ENCODE results near the gene HEBP1. TPM values are rescaled to one million over a fixed set of nuclear protein-coding genes. Genes with fewer than 3 reads are reported as not detected.
A peak's percentile ranks its signal among the peaks of the same experiment; 100 is the strongest.

The HEBP1 gene
- total and polyA plus RNA-seq, 7 experiments from 2014 or later = 10.9 to 47.7 (median 16.4) TPM

- intact Hi-C loops (cut with micrococcal nuclease) = no loop called here
- Histone ChIP-seq H3K27me3 (ENCODE audit: control insufficient read depth in 2 of 2, insufficient read depth in 2 of 2, low read length in 2 of 2) (no peaks in the 10 kb centered on the region), H3K4me3 (ENCODE audit: low read length) (no peak overlapping the region), H3K9me3 (ENCODE audit: control insufficient read depth in 2 of 3, low read length in 3 of 3) (peaks cover 0 to 13% (median 0%) of the 10 kb centered on the region in 3 experiments), H3K4me1 (ENCODE audit: control insufficient read depth in 2 of 2, insufficient read depth in 2 of 2, low read length in 2 of 2) (no peaks in the 10 kb centered on the region), H3K36me3 (ENCODE audit: control insufficient read depth in 2 of 3, insufficient read depth in 3 of 3, low read length in 3 of 3) (peaks cover 0 to 28% (median 0%) of the 10 kb centered on the region in 3 experiments), H3K27ac (ENCODE audit: low read depth, low read length) (no peak overlapping the region)
- no peak for ATAC-seq
- Mint-ChIP-seq H3K4me1 (peaks cover 0 to 3% (median 0%) of the 10 kb centered on the region in 7 donors), H3K4me3 (no peak overlapping the region), H3K27ac (no peak overlapping the region), H3K9me3 (peaks cover 9 to 32% (median 20%) of the 10 kb centered on the region in 11 donors), H3K36me3 (peaks cover 30 to 72% (median 52%) of the 10 kb centered on the region in 5 donors), H3K27me3 (no peaks in the 10 kb centered on the region)
- no peak for DNase-seq
- CTCF ChIA-PET = no interaction called here
- POLR2A ChIA-PET = no interaction called here
These were observed 27.0 kb downstream of the HEBP1 start for GRCh38 chr12:12973019-12973418.

- intact Hi-C loops (cut with micrococcal nuclease) = no loop called here
- no peaks in the 10 kb centered on the region for H3K9me3 ChIP-seq (ENCODE audit: control insufficient read depth in 2 of 3, low read length in 3 of 3)
- ChIA-PET CTCF (no interaction called here), POLR2A (no interaction called here)
- no peaks in the 10 kb centered on the region for H3K4me1 ChIP-seq (ENCODE audit: control insufficient read depth in 2 of 2, insufficient read depth in 2 of 2, low read length in 2 of 2)
- H3K36me3 ChIP-seq (ENCODE audit: control insufficient read depth in 2 of 3, insufficient read depth in 3 of 3, low read length in 3 of 3) = no peaks in the 10 kb centered on the region
- no peak for DNase-seq
- no peak overlapping the region for H3K27ac ChIP-seq (ENCODE audit: low read depth, low read length)
- Mint-ChIP-seq H3K36me3 (peaks cover 8 to 32% (median 12%) of the 10 kb centered on the region in 5 donors), H3K9me3 (peaks cover 0 to 8% (median 0%) of the 10 kb centered on the region in 11 donors), H3K4me3 (no peak overlapping the region), H3K4me1 (peaks cover 0 to 11% (median 0%) of the 10 kb centered on the region in 7 donors), H3K27me3 (no peaks in the 10 kb centered on the region), H3K27ac (no peak overlapping the region)
- no peak overlapping the region for H3K4me3 ChIP-seq (ENCODE audit: low read length)
- H3K27me3 ChIP-seq (ENCODE audit: control insufficient read depth in 2 of 2, insufficient read depth in 2 of 2, low read length in 2 of 2) = no peaks in the 10 kb centered on the region
- ATAC-seq = no peak
These were observed 34.2 kb downstream of the HEBP1 start for GRCh38 chr12:12965836-12966235.

GRCh38 chr12:12964255-12964654, 35.8 kb downstream of the HEBP1 start:
- peak overlapping the region in 1 of 9 donors; percentile 8 for H3K27ac Mint-ChIP-seq
- no peak overlapping the region for H3K4me3 Mint-ChIP-seq
- POLR2A ChIA-PET = no interaction called here
- no peaks in the 10 kb centered on the region for H3K36me3 ChIP-seq (ENCODE audit: control insufficient read depth in 2 of 3, insufficient read depth in 3 of 3, low read length in 3 of 3)
- no peaks in the 10 kb centered on the region for H3K4me1 ChIP-seq (ENCODE audit: control insufficient read depth in 2 of 2, insufficient read depth in 2 of 2, low read length in 2 of 2)
- H3K27me3 ChIP-seq (ENCODE audit: control insufficient read depth in 2 of 2, insufficient read depth in 2 of 2, low read length in 2 of 2) = no peaks in the 10 kb centered on the region
- no peak for DNase-seq
- peaks cover 8 to 25% (median 11%) of the 10 kb centered on the region in 5 donors for H3K36me3 Mint-ChIP-seq
- peaks cover 0 to 8% (median 0%) of the 10 kb centered on the region in 11 donors for H3K9me3 Mint-ChIP-seq
- ATAC-seq = no peak
- H3K4me1 Mint-ChIP-seq = peaks cover 0 to 11% (median 0%) of the 10 kb centered on the region in 7 donors
- CTCF ChIA-PET = interaction anchor here (0.6 kb wide), 1 partner anchor 136 kb away, joined by 4 read pairs; no protein-coding TSS in a partner anchor
- H3K4me3 ChIP-seq (ENCODE audit: low read length) = no peak overlapping the region
- intact Hi-C loops (cut with micrococcal nuclease) = no loop called here
- no peaks in the 10 kb centered on the region for H3K9me3 ChIP-seq (ENCODE audit: control insufficient read depth in 2 of 3, low read length in 3 of 3)
- no peaks in the 10 kb centered on the region for H3K27me3 Mint-ChIP-seq
- H3K27ac ChIP-seq (ENCODE audit: low read depth, low read length) = no peak overlapping the region

GRCh38 chr12:12960639-12961209, 39.3 kb downstream of the HEBP1 start:
- H3K9me3 Mint-ChIP-seq = peaks cover 0 to 8% (median 0%) of the 10 kb centered on the region in 11 donors
- CTCF ChIA-PET = no interaction called here
- H3K36me3 ChIP-seq (ENCODE audit: control insufficient read depth in 2 of 3, insufficient read depth in 3 of 3, low read length in 3 of 3) = no peaks in the 10 kb centered on the region
- POLR2A ChIA-PET = no interaction called here
- DNase-seq (no peak), ATAC-seq (no peak)
- no peaks in the 10 kb centered on the region for H3K4me1 ChIP-seq (ENCODE audit: control insufficient read depth in 2 of 2, insufficient read depth in 2 of 2, low read length in 2 of 2)
- H3K36me3 Mint-ChIP-seq = peaks cover 0 to 5% (median 4%) of the 10 kb centered on the region in 5 donors
- no peak overlapping the region for H3K4me3 Mint-ChIP-seq
- H3K27ac ChIP-seq (ENCODE audit: low read depth, low read length) = no peak overlapping the region
- H3K27ac Mint-ChIP-seq = no peak overlapping the region
- no peaks in the 10 kb centered on the region for H3K27me3 ChIP-seq (ENCODE audit: control insufficient read depth in 2 of 2, insufficient read depth in 2 of 2, low read length in 2 of 2)
- H3K4me3 ChIP-seq (ENCODE audit: low read length) = no peak overlapping the region
- H3K9me3 ChIP-seq (ENCODE audit: control insufficient read depth in 2 of 3, low read length in 3 of 3) = no peaks in the 10 kb centered on the region
- H3K4me1 Mint-ChIP-seq = peaks cover 0 to 11% (median 0%) of the 10 kb centered on the region in 7 donors
- intact Hi-C loops (cut with micrococcal nuclease) = no loop called here
- peaks cover 0 to 3% (median 0%) of the 10 kb centered on the region in 5 donors for H3K27me3 Mint-ChIP-seq

GRCh38 chr12:12958886-12959285, 41.2 kb downstream of the HEBP1 start:
- Mint-ChIP-seq H3K27ac (no peak overlapping the region), H3K4me3 (no peak overlapping the region), H3K27me3 (peaks cover 0 to 7% (median 0%) of the 10 kb centered on the region in 5 donors), H3K9me3 (peaks cover 0 to 2% (median 0%) of the 10 kb centered on the region in 11 donors), H3K4me1 (peaks cover 0 to 4% (median 0%) of the 10 kb centered on the region in 7 donors), H3K36me3 (no peaks in the 10 kb centered on the region)
- ATAC-seq (no peak), DNase-seq (no peak)
- Histone ChIP-seq H3K4me1 (ENCODE audit: control insufficient read depth in 2 of 2, insufficient read depth in 2 of 2, low read length in 2 of 2) (no peaks in the 10 kb centered on the region), H3K9me3 (ENCODE audit: control insufficient read depth in 2 of 3, low read length in 3 of 3) (no peaks in the 10 kb centered on the region), H3K27ac (ENCODE audit: low read depth, low read length) (no peak overlapping the region), H3K27me3 (ENCODE audit: control insufficient read depth in 2 of 2, insufficient read depth in 2 of 2, low read length in 2 of 2) (no peaks in the 10 kb centered on the region), H3K36me3 (ENCODE audit: control insufficient read depth in 2 of 3, insufficient read depth in 3 of 3, low read length in 3 of 3) (no peaks in the 10 kb centered on the region), H3K4me3 (ENCODE audit: low read length) (no peak overlapping the region)
- ChIA-PET POLR2A (no interaction called here), CTCF (interaction anchor here (1.5 kb wide), 1 partner anchor 43 kb away, joined by 3 read pairs; no protein-coding TSS in a partner anchor)
- intact Hi-C loops (cut with micrococcal nuclease) = no loop called here

GRCh38 chr12:12954878-12955625, 45.0 kb downstream of the HEBP1 start:
- peaks cover 0 to 7% (median 0%) of the 10 kb centered on the region in 5 donors for H3K36me3 Mint-ChIP-seq
- Histone ChIP-seq H3K27me3 (ENCODE audit: control insufficient read depth in 2 of 2, insufficient read depth in 2 of 2, low read length in 2 of 2) (no peaks in the 10 kb centered on the region), H3K27ac (ENCODE audit: low read depth, low read length) (no peak overlapping the region), H3K4me3 (ENCODE audit: low read length) (no peak overlapping the region), H3K9me3 (ENCODE audit: control insufficient read depth in 2 of 3, low read length in 3 of 3) (no peaks in the 10 kb centered on the region), H3K4me1 (ENCODE audit: control insufficient read depth in 2 of 2, insufficient read depth in 2 of 2, low read length in 2 of 2) (no peaks in the 10 kb centered on the region), H3K36me3 (ENCODE audit: control insufficient read depth in 2 of 3, insufficient read depth in 3 of 3, low read length in 3 of 3) (no peaks in the 10 kb centered on the region)
- no peak overlapping the region for H3K4me3 Mint-ChIP-seq
- POLR2A ChIA-PET = no interaction called here
- H3K27me3 Mint-ChIP-seq = peaks cover 0 to 7% (median 0%) of the 10 kb centered on the region in 5 donors
- intact Hi-C loops (cut with micrococcal nuclease) = no loop called here
- DNase-seq (no peak), ATAC-seq (no peak)
- H3K4me1 Mint-ChIP-seq = no peaks in the 10 kb centered on the region
- CTCF ChIA-PET = interaction anchor here (0.8 kb wide), 1 partner anchor 14 kb away, joined by 3 read pairs; no protein-coding TSS in a partner anchor
- H3K9me3 Mint-ChIP-seq = peaks cover 0 to 3% (median 0%) of the 10 kb centered on the region in 11 donors
- H3K27ac Mint-ChIP-seq = no peak overlapping the region
